Aorta (tissue), 5 donors: ENCODE data around the gene CTNNB1. TPM values are rescaled to one million over a fixed set of nuclear protein-coding genes. Genes with fewer than 3 reads are reported as not detected.
"Not testable (repeated sequence)": the region's sequence is repeated elsewhere in the genome, so short reads cannot be mapped to it uniquely, and the experiment has no call there.

Experiments
- ATAC-seq: fragments of 200-7000 bp; cut with Tn5 transposase; one replicate; pipeline ENCODE4 v1.9.1; 2022; ENCODE audit warnings: moderate library complexity; ENCODE audit not compliant: low FRiP score
- DNase-seq, 2 donors: peaks; one replicate each; pipeline ENCODE4 v3.0.0-alpha.2; 2020
- H3K27ac ChIP-seq, 2 donors: one replicate each; pipeline ENCODE4 v1.5.1; 2013; ENCODE audit warnings: low read length in 2 of 2, mild to moderate bottlenecking in 2 of 2, moderate library complexity in 2 of 2, control low read depth in 1 of 2, inconsistent platforms in 1 of 2, low read depth in 1 of 2
- H3K27me3 ChIP-seq, 2 donors: one replicate each; pipeline ENCODE4 v1.6.1; 2013; ENCODE audit warnings: control low read depth in 1 of 2, low read length in 1 of 2, mild to moderate bottlenecking in 1 of 2, moderate library complexity in 1 of 2; ENCODE audit not compliant: insufficient read depth in 2 of 2, control insufficient read depth in 1 of 2
- H3K36me3 ChIP-seq, 2 donors: one replicate each; pipeline ENCODE4 v1.6.1; 2013; ENCODE audit warnings: control low read depth in 1 of 2, low read length in 1 of 2, mild to moderate bottlenecking in 1 of 2; ENCODE audit not compliant: insufficient read depth in 2 of 2, control insufficient read depth in 1 of 2
- H3K4me1 ChIP-seq, 2 donors: one replicate each; pipeline ENCODE4 v1.6.1; 2013; ENCODE audit warnings: low read length in 2 of 2, control low read depth in 1 of 2, mild to moderate bottlenecking in 1 of 2, moderate library complexity in 1 of 2; ENCODE audit not compliant: insufficient read depth in 2 of 2, control insufficient read depth in 1 of 2
- H3K4me3 ChIP-seq, 2 donors: one replicate each; pipeline ENCODE4 v1.5.1; 2013; ENCODE audit warnings: low read length in 2 of 2, control low read depth in 1 of 2, mild to moderate bottlenecking in 1 of 2
- H3K9me3 ChIP-seq: one replicate; pipeline ENCODE4 v1.6.1; 2013; ENCODE audit warnings: mild to moderate bottlenecking, low read length; ENCODE audit not compliant: control insufficient read depth
- WGBS, 2 donors: extraction: QIAGEN DNeasy Blood & Tissue Kit; methylation state at CpG; one replicate each; pipeline ENCODE4 v1.1.7; 2013; 5-methylcytosine and 5-hydroxymethylcytosine counted together
- intact Hi-C, 2 donors: fragments of 100-400 bp; cut with DNase I; formaldehyde crosslinking; loops; one replicate each; pipeline versions ENCODE4 v1.14.2 to v1.15.0; 2022
- polyA plus RNA-seq, 2 donors: library from polyadenylated mRNA; stranded (reverse); fragments of 200-250 nt; gene quantifications; one replicate each; pipeline ENCODE4 v1.2.3, GENCODE V29; 2013
- total RNA-seq, 2 donors: library from RNA; stranded (reverse); fragmentation: NEBNext Ultra II Directional; extraction: Animal tissue kit (Norgen Biotek cat#: 25700); gene quantifications; one replicate each; pipeline ENCODE4 v1.2.1, GENCODE V29; 2021
- donor health status: healthy with polysubstance abuse.
- donor health status: Bipolar disorder and iron deficiency.
- donor health status: DM: no; HTN: no; CAD: no.
- donor health status: DM: no; HTN: no; CAD: no.
- donor health status: DM: yes; HTN: yes; CAD: no.

Gene CTNNB1
- total and polyA plus RNA-seq, 4 donors = 102 to 336 (median 235) TPM

- DNase-seq = no peak
- intact Hi-C loops = no loop called here
- H3K4me1 ChIP-seq = no peaks in the 10 kb centered on the region
- H3K27me3 ChIP-seq = no peaks in the 10 kb centered on the region
- H3K4me3 ChIP-seq = no peak overlapping the region
- 92 to 94% methylated on average over 8 of the region's 8 CpGs for WGBS, 2 donors
- H3K9me3 ChIP-seq = no peaks in the 10 kb centered on the region
- no peaks in the 10 kb centered on the region for H3K36me3 ChIP-seq
- ATAC-seq = no peak
- no peak overlapping the region for H3K27ac ChIP-seq
Observed at GRCh38 chr3:41267975-41268640, 68.8 kb downstream of the CTNNB1 start.

DNA sequence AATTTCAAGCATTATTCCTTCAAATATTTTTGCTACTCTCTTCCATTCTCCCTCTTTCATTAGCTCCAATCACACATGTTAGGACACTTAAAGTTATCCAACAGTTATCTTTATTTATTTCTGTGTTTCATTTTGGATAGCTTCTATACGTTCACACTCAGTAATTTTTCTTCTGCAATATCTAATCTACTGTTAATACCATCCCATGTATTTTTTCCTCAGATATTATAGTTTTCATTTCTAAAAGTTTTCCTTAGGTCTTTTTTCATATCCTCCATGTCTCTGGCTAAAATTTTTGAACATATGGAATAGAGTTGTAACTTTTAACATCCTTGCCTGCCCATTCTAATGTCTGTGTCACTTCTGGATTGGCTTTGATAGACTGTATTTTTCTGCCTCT lies 73.4 kb downstream of the CTNNB1 start:
- Histone ChIP-seq H3K4me1 (no peaks in the 10 kb centered on the region), H3K36me3 (no peaks in the 10 kb centered on the region), H3K9me3 (no peaks in the 10 kb centered on the region), H3K4me3 (no peak overlapping the region), H3K27me3 (no peaks in the 10 kb centered on the region), H3K27ac (no peak overlapping the region)
- 90 to 92% methylated on average over 1 of the region's 1 CpG for WGBS, 2 donors
- intact Hi-C loops = no loop called here
- no peak for DNase-seq
- no peak for ATAC-seq

DNA sequence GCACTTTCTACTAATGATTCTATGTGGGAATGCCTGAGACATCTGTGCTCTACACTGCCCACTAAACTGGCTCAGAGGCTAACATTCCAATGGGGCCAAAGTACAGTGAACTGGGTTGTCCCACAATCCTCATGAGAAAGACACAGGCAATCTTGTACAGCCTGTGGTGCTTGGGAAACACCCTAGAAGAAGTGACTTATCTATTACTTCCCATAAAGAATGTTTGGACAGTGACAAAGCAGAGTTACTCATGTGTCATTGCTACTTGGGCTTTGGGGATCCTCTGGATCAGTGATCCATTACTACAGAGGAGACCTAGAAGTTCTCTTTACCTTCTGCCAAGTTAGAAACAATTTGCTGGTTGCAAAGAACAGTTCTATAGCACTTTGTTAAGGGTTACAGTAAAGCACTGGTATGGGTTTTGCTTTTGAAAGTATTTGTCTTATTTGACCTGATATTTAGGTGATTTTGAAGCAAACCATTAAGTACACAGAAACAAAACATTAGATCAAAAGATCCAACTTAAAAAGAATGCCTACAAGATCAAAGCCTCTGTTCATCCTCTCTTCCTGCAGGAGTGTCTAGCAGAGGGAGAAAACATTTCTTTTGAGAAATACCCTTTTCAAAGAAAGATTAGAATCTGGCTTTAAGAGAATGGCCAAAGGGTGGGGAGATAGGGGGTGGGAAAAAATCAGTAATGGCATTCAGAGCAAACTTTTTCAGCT lies 75.8 kb downstream of the CTNNB1 start:
- intact Hi-C loops = no loop called here
- Histone ChIP-seq H3K4me1 (no peaks in the 10 kb centered on the region), H3K9me3 (no peaks in the 10 kb centered on the region), H3K27ac (no peak overlapping the region), H3K27me3 (no peaks in the 10 kb centered on the region), H3K4me3 (no peak overlapping the region), H3K36me3 (no peaks in the 10 kb centered on the region)
- DNase-seq (no peak), ATAC-seq (no peak)

DNA sequence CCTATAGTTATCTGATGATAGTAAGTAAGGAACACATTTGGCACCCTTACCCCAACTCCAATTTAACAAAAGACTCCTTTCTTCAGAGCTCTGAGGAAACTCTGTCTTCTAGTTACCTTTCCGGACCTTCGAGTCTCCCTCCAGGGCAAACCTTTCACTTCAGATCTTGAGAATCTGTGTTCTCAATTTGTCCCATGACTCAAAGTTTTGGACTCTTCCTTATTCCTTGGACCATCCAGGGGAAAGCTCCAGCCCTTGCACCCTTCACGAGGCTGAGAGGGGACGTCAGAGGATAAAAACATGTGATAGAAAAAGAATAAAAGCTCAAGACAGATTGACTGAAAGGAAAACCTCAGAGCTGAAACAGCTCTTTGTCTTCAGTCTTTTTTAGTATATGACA lies 76.9 kb downstream of the CTNNB1 start:
- H3K4me3 ChIP-seq = no peak overlapping the region

DNA sequence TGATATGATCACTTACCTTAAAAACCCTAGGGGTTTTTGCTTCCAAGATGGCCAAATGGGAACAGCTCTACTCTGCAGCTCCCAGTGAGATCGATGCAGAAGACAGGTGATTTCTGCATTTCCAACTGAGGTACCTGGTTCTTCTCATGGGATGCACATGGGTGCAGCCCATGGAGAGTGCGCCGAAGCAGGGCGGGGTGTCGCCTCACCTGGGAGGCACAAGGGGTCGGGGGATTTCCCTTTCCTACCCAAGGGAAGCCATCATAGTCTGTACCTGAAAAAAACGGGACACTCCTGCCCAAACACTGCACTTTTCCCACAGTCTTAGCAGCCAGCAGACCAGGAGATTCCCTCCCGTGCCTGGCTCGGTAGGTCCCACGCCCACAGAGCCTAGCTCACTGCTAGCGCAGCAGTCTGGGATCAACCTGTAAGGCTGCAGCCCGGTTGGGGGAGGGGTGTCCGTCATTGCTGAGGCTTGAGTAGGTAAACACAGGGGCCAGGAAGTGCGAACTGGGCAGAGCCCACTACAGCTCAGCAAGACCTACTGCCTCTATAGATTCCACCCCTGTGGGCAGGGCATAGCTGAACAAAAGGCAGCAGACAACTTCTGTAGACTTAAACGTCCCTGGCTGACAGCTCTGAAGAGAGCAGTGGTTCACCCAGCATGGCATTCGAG lies 78.6 kb downstream of the CTNNB1 start:
- Histone ChIP-seq H3K9me3 (no peaks in the 10 kb centered on the region), H3K4me1 (no peaks in the 10 kb centered on the region), H3K27me3 (no peaks in the 10 kb centered on the region), H3K27ac (no peak overlapping the region), H3K4me3 (no peak overlapping the region), H3K36me3 (no peaks in the 10 kb centered on the region)
- no peak for DNase-seq
- ATAC-seq = no peak
- intact Hi-C loops = no loop called here
- WGBS, 2 donors = 57 to 63% methylated on average over 16 of the region's 16 CpGs

More for the DNA sequence above, 76.9 kb downstream of the CTNNB1 start:
- Histone ChIP-seq H3K27ac (no peak overlapping the region), H3K9me3 (no peaks in the 10 kb centered on the region), H3K4me1 (no peaks in the 10 kb centered on the region), H3K27me3 (no peaks in the 10 kb centered on the region), H3K36me3 (no peaks in the 10 kb centered on the region)
- 76 to 78% methylated on average over 4 of the region's 4 CpGs for WGBS, 2 donors
- intact Hi-C loops = no loop called here
- DNase-seq = no peak
- no peak for ATAC-seq

DNA sequence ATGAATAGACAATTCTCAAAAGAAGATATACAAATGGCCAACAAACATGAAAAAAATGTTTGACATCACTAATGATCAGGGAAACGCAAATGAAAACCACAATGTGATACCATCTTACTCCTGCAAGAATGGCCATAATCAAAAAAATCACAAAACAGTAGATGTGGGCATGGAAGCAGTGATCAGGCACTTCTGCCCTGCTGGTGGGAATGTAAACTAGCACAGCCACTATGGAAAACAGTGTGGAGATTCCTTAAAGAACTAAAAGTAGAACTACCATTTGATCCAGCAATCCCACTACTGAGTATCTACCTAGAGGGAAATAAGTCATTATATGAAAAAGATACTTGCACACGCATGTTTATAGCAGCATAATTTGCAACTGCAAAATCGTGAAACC lies 85.6 kb downstream of the CTNNB1 start:
- 88 to 91% methylated on average over 3 of the region's 3 CpGs for WGBS, 2 donors
- H3K36me3 ChIP-seq, ATAC-seq, DNase-seq, H3K27me3 ChIP-seq, H3K9me3 ChIP-seq, H3K4me3 ChIP-seq, H3K4me1 ChIP-seq, H3K27ac ChIP-seq, intact Hi-C loops: not testable (repeated sequence)

- ATAC-seq = no peak
- 82% methylated on average over 6 of the region's 6 CpGs for WGBS, 2 donors
- intact Hi-C loops = no loop called here
Observed at GRCh38 chr3:41286305-41286704, 87.0 kb downstream of the CTNNB1 start.

GRCh38 chr3:41288785-41289184 lies 89.5 kb downstream of the CTNNB1 start:
- no peaks in the 10 kb centered on the region for H3K9me3 ChIP-seq
- ATAC-seq (no peak), DNase-seq (no peak)
- H3K36me3 ChIP-seq = no peaks in the 10 kb centered on the region
- H3K4me1 ChIP-seq = no peaks in the 10 kb centered on the region
- H3K4me3 ChIP-seq = no peak overlapping the region
- no peaks in the 10 kb centered on the region for H3K27me3 ChIP-seq
- WGBS, 2 donors = 93 to 94% methylated on average over 8 of the region's 8 CpGs
- no peak overlapping the region for H3K27ac ChIP-seq
- intact Hi-C loops = no loop called here

More at GRCh38 chr3:41286305-41286704, 87.0 kb downstream of the CTNNB1 start:
- Histone ChIP-seq H3K27ac (no peak overlapping the region), H3K36me3 (no peaks in the 10 kb centered on the region), H3K9me3 (no peaks in the 10 kb centered on the region), H3K27me3 (no peaks in the 10 kb centered on the region), H3K4me1 (no peaks in the 10 kb centered on the region), H3K4me3 (no peak overlapping the region)
- no peak for DNase-seq
